KOPT-K1 (cell line): ENCODE results near the gene MED27.

Experiments used
- H3K27ac ChIP-seq: fragments of 200-600 bp; sonication (generic); 2 replicates; pipeline ENCODE4 v1.5.1; 2016; ENCODE audit warnings: antibody characterized with exemption, mild to moderate bottlenecking, low read depth, low read length; ENCODE audit not compliant: poor library complexity, severe bottlenecking
- H3K36me3 ChIP-seq: fragments of 200-600 bp; sonication (generic); 2 replicates; pipeline ENCODE4 v1.5.1; 2017; ENCODE audit warnings: antibody characterized with exemption, mild to moderate bottlenecking, low read length, moderate library complexity; ENCODE audit not compliant: insufficient read depth
- H3K9me3 ChIP-seq: fragments of 200-600 bp; sonication (generic); 2 replicates; pipeline ENCODE4 v1.5.1; 2017; ENCODE audit warnings: antibody characterized with exemption, low read length, mild to moderate bottlenecking; ENCODE audit not compliant: insufficient read depth, poor library complexity, severe bottlenecking

MED27 gene

DNA sequence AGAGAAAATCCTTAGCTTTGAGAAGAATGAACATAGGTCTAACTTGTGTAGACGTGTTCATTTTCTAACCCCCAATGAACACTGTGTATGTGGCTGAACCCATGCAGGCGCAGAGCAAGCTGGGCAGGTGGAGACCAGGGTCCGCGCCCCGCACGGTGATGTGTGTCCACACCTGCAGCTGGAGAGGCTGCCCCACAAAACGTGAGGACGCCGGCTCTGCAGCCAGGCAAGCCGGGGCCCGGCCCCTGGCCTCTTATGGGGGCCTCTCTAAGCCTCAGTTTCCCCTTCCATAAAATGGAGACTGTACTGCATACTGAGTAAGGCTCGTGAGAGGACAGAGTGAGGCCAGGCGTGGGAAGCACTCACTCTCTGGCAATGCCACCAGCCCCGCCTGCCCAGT lies 215.1 kb downstream of the MED27 start:
- Histone ChIP-seq H3K9me3 (no peaks in the 10 kb centered on the region), H3K36me3 (no peaks in the 10 kb centered on the region; the same call in 1 of the 2 replicates), H3K27ac (no peak overlapping the region)

DNA sequence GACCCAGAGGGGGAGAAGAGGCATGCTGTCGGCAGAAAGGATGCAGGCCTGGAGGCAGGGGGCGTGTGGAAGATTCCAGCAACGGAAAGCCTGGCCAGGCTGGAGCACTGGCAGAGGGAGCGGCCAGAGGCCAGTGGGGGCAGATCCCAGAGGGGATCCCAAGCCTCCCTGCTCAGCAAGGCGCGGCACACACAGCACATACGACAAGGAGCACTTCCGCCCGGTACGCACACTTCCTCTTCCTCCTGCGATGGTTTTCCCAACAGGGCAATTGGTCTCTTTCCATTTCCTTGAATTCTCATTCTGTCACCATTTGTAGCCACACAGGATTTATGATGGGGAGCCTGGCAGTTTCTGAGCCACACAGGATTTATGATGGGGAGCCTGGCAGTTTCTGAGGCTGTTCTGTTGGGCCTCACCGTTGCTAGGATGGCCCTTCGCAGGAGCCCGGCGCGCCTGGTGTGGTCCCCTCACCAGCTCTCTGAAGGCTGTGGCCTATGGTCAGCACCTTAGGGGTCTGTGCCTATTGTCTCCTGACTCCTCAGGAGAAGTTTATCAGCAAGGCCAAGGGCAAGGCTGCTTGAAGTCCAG lies 216.3 kb downstream of the MED27 start:
- no peaks in the 10 kb centered on the region for H3K9me3 ChIP-seq

DNA sequence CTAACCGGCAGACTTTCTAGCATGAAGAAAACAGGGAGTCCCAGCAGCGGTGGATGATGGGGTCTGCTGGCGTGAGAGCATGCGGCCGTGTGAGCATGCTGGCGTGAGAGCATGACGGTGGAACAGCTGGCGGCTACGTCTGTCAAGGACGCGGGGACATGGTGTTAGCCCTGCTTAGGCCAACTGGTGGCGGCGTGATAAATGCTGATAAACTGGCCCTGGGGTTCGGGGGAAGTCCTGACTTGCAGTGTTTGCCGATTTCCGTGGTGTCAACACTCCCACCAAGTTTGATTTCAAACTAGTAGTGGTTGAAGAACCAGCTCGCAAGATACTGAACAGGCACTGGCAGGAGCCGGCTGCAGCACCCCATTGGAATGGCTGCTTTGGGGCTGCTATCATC lies 217.4 kb downstream of the MED27 start:
- no peak overlapping the region for H3K27ac ChIP-seq
- no peaks in the 10 kb centered on the region for H3K9me3 ChIP-seq
- no peaks in the 10 kb centered on the region; the same call in 1 of the 2 replicates for H3K36me3 ChIP-seq

More for the DNA sequence above, 216.3 kb downstream of the MED27 start:
- Histone ChIP-seq H3K36me3 (no peaks in the 10 kb centered on the region; the same call in 1 of the 2 replicates), H3K27ac (no peak overlapping the region)

DNA sequence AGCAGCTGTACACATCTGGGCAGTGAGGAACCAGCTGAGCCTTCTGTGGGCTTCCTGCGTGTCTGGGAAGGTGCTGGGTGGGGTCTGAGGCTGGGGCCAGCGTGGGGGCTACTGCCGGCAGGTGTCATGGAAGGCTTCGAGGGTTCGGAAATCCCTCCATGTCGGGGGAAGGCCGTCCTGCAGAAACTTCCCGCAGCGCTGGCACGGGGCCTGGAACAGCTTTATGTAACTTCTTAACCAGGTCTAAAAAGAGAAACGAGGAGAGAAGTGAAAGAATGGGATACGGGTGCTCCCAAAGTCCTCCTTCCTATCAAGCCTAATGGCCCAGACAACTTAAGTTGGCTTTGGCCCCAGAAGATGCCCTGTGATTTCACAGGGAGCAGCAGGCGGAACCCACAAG lies 219.2 kb downstream of the MED27 start:
- no peaks in the 10 kb centered on the region; the same call in 1 of the 2 replicates for H3K36me3 ChIP-seq
- H3K9me3 ChIP-seq: no peaks in the 10 kb centered on the region
- H3K27ac ChIP-seq: no peak overlapping the region

- Histone ChIP-seq H3K27ac (no peak overlapping the region), H3K9me3 (no peaks in the 10 kb centered on the region), H3K36me3 (no peaks in the 10 kb centered on the region; the same call in 1 of the 2 replicates)
These were observed 221.5 kb downstream of the MED27 start for GRCh38 chr9:131858147-131858546.

- Histone ChIP-seq H3K27ac (no peak overlapping the region), H3K36me3 (no peaks in the 10 kb centered on the region), H3K9me3 (no peaks in the 10 kb centered on the region)
These were observed 223.6 kb downstream of the MED27 start for GRCh38 chr9:131856105-131856504.

DNA sequence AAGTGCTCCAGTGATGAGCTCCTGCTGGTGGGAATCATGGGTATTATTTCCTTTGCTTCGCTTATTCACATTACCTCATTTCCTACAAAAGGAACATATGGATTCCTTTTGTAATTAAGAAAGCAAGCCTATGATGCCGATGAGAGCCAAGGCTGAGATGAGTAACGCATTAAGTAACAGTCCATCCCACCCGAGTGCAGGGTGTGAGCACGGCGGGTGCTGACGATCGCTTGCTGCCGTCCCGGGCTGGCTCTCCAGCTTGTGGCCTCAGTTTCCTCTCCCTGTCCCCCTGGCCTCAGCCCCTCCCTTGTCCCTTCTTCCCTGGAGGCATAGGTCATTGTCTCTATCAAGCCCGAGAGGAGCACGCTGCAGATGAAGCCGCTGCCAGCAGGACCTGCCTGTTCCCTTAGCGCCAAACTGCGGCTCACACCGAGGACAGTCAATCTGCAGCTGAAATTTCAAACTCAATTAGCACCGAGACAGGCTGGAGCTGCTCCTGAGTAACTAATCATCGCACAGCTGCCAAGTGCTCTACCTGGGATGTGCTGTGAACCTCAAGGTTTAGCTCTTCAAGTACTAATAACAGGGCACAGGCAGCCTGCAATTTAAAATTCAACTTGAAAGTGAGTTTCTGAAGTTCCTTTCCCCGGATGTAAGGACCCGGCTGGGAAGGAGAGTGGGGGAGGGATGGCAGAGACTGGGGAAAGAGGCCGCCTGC lies 224.6 kb downstream of the MED27 start:
- Histone ChIP-seq H3K36me3 (no peaks in the 10 kb centered on the region), H3K27ac (no peak overlapping the region), H3K9me3 (no peaks in the 10 kb centered on the region)

DNA sequence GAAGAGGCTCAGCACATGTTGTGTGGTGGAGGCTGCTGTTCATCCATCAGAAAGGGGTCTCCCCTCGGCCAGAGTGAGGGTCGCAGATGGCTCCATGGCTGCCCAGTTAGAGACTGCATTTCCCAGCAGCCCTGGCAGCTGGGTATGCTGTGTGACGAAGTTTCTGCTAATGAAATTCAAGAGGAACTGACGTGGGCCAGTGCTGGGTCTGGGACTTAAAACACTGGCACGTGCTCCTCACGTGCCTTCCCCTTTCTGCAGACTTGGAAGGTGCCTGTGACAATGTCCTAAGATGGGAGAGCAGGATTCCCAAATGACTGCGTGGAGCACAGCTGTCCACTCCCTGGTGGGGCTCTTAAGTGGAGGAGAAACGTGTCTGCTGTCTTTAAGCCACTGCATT lies 225.3 kb downstream of the MED27 start:
- H3K9me3 ChIP-seq: no peaks in the 10 kb centered on the region
- H3K27ac ChIP-seq: no peak overlapping the region
- H3K36me3 ChIP-seq: no peaks in the 10 kb centered on the region

GRCh38 chr9:131853434-131853833 lies 226.2 kb downstream of the MED27 start:
- no peaks in the 10 kb centered on the region for H3K36me3 ChIP-seq
- H3K27ac ChIP-seq: no peak overlapping the region
- H3K9me3 ChIP-seq: no peaks in the 10 kb centered on the region

GRCh38 chr9:131851414-131851813 lies 228.3 kb downstream of the MED27 start:
- H3K27ac ChIP-seq: no peak overlapping the region
- H3K36me3 ChIP-seq: no peaks in the 10 kb centered on the region
- no peaks in the 10 kb centered on the region for H3K9me3 ChIP-seq

DNA sequence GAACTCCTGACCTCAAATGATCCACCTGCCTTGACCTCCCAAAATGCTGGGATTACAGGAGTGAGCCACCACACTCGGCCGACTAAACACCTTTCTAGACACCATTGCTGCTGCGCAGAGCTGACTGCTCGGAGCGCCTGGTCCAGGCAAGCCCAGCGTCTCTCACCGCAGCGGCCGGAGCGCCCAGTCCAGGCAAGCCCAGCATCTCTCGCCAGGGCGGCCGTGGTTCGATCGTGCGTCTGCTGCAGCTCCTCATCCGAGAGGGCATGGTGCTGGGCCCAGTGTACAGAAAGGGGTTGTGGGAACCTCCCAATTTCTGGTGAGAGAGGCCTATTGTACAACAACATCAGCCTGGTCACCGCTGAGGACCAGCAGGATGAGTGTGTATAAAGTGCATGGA lies 230.3 kb downstream of the MED27 start:
- H3K36me3 ChIP-seq: no peaks in the 10 kb centered on the region

DNA sequence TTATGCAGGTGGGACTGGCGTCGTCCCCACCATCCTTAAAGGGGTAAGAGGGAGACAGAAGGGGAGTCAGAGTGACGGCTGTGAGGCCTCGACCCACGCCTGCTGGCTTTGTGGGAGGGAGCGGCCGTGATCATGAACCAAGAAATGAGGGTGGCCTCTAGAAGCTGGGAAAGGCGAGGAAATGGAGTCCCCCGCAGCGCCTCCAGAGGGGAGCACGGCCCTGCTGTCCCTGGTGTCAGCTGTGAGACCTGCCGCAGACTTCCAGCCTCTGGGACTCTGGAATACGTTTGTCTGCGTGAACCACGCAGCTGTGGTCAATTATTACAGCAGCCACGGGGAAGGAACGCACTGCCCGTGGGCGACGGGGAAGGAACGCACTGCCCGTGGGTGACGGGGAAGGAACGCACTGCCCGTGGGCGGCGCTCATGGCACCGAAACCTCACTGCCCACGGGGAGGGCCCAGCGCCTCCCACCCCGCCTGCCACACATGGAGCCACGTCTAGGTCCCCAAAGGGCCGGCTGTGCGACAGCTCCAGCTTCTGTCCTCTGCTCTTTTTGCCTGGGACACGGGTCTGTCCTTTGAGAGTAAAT lies 231.0 kb downstream of the MED27 start:
- no peaks in the 10 kb centered on the region for H3K36me3 ChIP-seq
- H3K27ac ChIP-seq: no peak overlapping the region
- no peaks in the 10 kb centered on the region for H3K9me3 ChIP-seq

More for the DNA sequence above, 230.3 kb downstream of the MED27 start:
- Histone ChIP-seq H3K9me3 (no peaks in the 10 kb centered on the region), H3K27ac (no peak overlapping the region)

DNA sequence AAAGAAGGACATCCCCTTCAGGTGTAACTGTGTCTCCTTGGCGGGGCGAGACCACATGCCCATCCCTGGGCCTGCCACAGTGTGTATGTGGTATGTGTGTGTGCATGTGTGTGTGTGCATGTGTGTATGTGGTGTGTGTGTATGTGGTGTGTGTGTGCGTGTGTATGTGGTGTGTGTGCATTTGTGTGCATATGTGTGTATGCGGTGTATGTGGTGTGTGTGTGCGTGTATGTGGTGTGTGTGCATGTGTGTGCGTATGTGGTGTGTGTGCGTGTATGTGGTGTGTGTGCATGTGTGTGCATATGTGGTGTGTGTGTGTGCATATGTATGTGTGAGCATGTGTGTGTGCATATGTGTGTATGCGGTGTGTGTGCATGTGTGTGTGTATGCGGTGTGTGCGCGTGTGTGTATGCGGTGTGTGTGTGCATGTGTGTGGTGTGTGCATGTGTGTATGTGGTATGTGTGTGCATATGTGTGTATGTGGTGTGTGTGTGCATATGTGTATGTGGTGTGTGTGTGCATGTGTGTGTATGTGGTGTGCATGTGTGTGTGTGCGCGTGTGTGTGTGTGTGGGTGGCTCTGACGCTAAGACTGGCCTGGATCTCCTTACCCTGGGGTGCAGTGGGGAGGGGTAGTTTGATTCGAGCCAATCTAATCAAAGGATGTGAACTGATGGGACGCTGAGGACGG lies 231.9 kb downstream of the MED27 start:
- no peaks in the 10 kb centered on the region for H3K36me3 ChIP-seq
- no peaks in the 10 kb centered on the region for H3K9me3 ChIP-seq
- H3K27ac ChIP-seq: no peak overlapping the region

DNA sequence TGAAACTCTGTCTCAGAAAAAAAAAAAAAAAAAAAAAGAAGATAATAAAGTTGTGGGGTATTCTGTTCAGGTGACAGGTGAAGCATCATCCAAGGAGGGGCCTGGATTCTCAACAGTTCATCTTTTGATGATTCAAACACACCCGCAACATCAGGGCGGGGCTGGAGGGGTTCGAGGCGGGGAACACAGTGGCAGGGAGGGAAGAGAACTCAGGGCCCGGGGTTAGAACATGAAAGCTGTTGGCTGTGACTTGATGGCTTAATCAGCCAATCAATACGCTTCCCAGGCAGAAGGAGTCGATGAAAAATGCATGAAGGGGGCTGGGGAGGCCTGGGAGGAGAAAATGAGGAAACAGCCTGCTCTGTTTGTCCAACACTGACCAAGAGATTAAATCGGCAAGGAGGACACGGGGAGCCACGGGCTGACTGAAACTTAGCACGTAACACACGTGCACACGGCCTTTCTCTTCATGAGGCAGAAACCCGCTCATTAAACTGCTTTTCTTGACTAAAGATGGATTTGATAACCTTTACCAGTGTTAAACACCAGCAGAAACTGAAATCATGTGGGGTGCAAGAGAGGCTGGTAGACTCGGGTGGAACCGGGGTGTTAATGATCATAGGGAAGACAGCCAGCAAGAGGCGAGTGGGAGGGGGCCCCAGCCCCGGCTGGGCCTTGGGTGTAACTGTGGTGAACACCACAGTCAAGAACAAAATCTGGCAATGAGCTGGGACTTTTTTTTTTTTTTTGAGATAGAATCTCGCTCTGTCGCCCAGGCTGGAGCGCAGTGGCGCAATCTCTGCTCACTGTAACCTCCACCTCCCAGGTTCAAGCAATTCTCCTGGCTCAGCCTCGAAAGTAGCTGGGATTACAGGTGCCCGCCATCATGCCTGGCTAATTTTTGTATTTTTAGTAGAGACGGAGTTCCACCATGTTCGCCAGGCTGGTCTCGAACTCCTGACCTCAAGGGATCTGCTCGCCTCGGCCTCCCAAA lies 234.1 kb downstream of the MED27 start:
- Histone ChIP-seq H3K27ac (no peak overlapping the region), H3K9me3 (no peaks in the 10 kb centered on the region), H3K36me3 (no peaks in the 10 kb centered on the region)
